Loucy (cell line): ENCODE measurements around the gene MIER3.

Experiments used
- H2AFZ ChIP-seq: fragments of 200-600 bp; sonication (generic); 2 replicates; pipeline ENCODE4 v1.6.0; 2016; ENCODE audit warnings: antibody characterized with exemption, mild to moderate bottlenecking, low read length, moderate library complexity
- H3F3A ChIP-seq: fragments of 200-600 bp; 2 replicates; pipeline ENCODE4 v1.6.0; 2016; ENCODE audit warnings: antibody characterized with exemption, low read depth, mild to moderate bottlenecking
- H3K27me3 ChIP-seq: fragments of 200-600 bp; sonication (generic); 2 replicates; pipeline ENCODE4 v1.6.1; 2014; ENCODE audit warnings: low read length, mild to moderate bottlenecking; ENCODE audit not compliant: insufficient read depth, poor library complexity, severe bottlenecking
- H3K36me3 ChIP-seq: fragments of 200-600 bp; sonication (generic); 2 replicates; pipeline ENCODE4 v1.6.1; 2016; ENCODE audit warnings: low read length; ENCODE audit not compliant: insufficient read depth
- H3K4me1 ChIP-seq: fragments of 200-600 bp; sonication (generic); 2 replicates; pipeline ENCODE4 v1.5.1; 2014; ENCODE audit warnings: low read length, mild to moderate bottlenecking; ENCODE audit not compliant: insufficient read depth, poor library complexity, severe bottlenecking
- H3K4me2 ChIP-seq: fragments of 200-600 bp; sonication (generic); 2 replicates; pipeline ENCODE4 v1.6.0; 2014; ENCODE audit warnings: antibody characterized with exemption, low read length, low read depth, mild to moderate bottlenecking; ENCODE audit not compliant: poor library complexity, severe bottlenecking
- H3K4me3 ChIP-seq: fragments of 200-600 bp; sonication (generic); 2 replicates; pipeline ENCODE4 v1.5.1; 2014; ENCODE audit warnings: low read length, mild to moderate bottlenecking, mixed read lengths; ENCODE audit not compliant: poor library complexity, severe bottlenecking
- H3K79me2 ChIP-seq: fragments of 200-600 bp; sonication (generic); 2 replicates; pipeline ENCODE4 v1.6.1; 2014; ENCODE audit warnings: low read length; ENCODE audit not compliant: insufficient read depth
- H3K9ac ChIP-seq: fragments of 200-600 bp; sonication (generic); 2 replicates; pipeline ENCODE4 v1.6.0; 2014; ENCODE audit warnings: mild to moderate bottlenecking, low read depth, low read length, moderate library complexity; ENCODE audit not compliant: poor library complexity, severe bottlenecking
- H3K9me2 ChIP-seq: fragments of 200-600 bp; sonication (generic); replicated peaks from 2 replicates; pipeline ENCODE4 v1.6.1; 2016; ENCODE audit warnings: low read depth, low read length, mixed read lengths
- H3K9me3 ChIP-seq: fragments of 200-600 bp; sonication (generic); 2 replicates; pipeline ENCODE4 v1.6.1; 2014; ENCODE audit warnings: mild to moderate bottlenecking, antibody characterized with exemption, low read length, low read depth; ENCODE audit not compliant: insufficient read depth
- H4K20me1 ChIP-seq: fragments of 200-600 bp; sonication (generic); 2 replicates; pipeline ENCODE4 v1.6.0; 2014; ENCODE audit warnings: antibody characterized with exemption, low read length, mild to moderate bottlenecking; ENCODE audit not compliant: insufficient read depth, poor library complexity, severe bottlenecking
- CTCF ChIP-seq: fragments of 200-600 bp; sonication (generic); conservative IDR thresholded peaks from 2 replicates; pipeline ENCODE4 v1.5.1; 2014; ENCODE audit warnings: mild to moderate bottlenecking, antibody characterized with exemption, low read length
- EZH2phosphoT487 ChIP-seq: fragments of 200-600 bp; IDR thresholded peaks from 2 replicates; pipeline ENCODE4 v1.6.1; 2018; ENCODE audit warnings: antibody characterized with exemption, mild to moderate bottlenecking, moderate library complexity, borderline replicate concordance

MIER3 gene

GRCh38 chr5:56986626-56986947 lies 34.7 kb upstream of the MIER3 start:
- Histone ChIP-seq H3K4me1 (peaks cover 8% of the 10 kb centered on the region), H3K4me3 (no peak overlapping the region), H3K9ac (no peak overlapping the region), H3K4me2 (no peak overlapping the region), H3K36me3 (no peaks in the 10 kb centered on the region), H3F3A (no peaks in the 10 kb centered on the region), H3K27me3 (no peaks in the 10 kb centered on the region), H4K20me1 (no peaks in the 10 kb centered on the region), H3K9me2 (no peaks in the 10 kb centered on the region), H3K9me3 (no peaks in the 10 kb centered on the region), H3K79me2 (no peaks in the 10 kb centered on the region), H2AFZ (no peak overlapping the region)
- TF ChIP-seq CTCF (no peak), EZH2phosphoT487 (no peak)

- H3K4me3 ChIP-seq: no peak overlapping the region
- H4K20me1 ChIP-seq: no peaks in the 10 kb centered on the region
- H3K9ac ChIP-seq: no peak overlapping the region
- no peaks in the 10 kb centered on the region for H3K79me2 ChIP-seq
- H2AFZ ChIP-seq: no peak overlapping the region
- no peaks in the 10 kb centered on the region for H3K27me3 ChIP-seq
- peaks cover 8% of the 10 kb centered on the region for H3K4me1 ChIP-seq
- H3K36me3 ChIP-seq: no peaks in the 10 kb centered on the region
- H3K4me2 ChIP-seq: no peak overlapping the region
- no peaks in the 10 kb centered on the region for H3K9me3 ChIP-seq
- TF ChIP-seq EZH2phosphoT487: no peak
- TF ChIP-seq CTCF: no peak
- H3F3A ChIP-seq: no peaks in the 10 kb centered on the region
- no peaks in the 10 kb centered on the region for H3K9me2 ChIP-seq
Observed at GRCh38 chr5:56985936-56986625, 34.2 kb upstream of the MIER3 start.

GRCh38 chr5:56984445-56984844 lies 32.5 kb upstream of the MIER3 start:
- Histone ChIP-seq H3K4me2 (no peak overlapping the region), H3K9me2 (no peaks in the 10 kb centered on the region), H3K9me3 (no peaks in the 10 kb centered on the region), H3K9ac (no peak overlapping the region), H3F3A (no peaks in the 10 kb centered on the region), H3K27me3 (no peaks in the 10 kb centered on the region), H3K4me3 (no peak overlapping the region), H2AFZ (no peak overlapping the region), H3K36me3 (no peaks in the 10 kb centered on the region), H3K4me1 (peaks cover 8% of the 10 kb centered on the region), H3K79me2 (no peaks in the 10 kb centered on the region), H4K20me1 (no peaks in the 10 kb centered on the region)
- no peak for TF ChIP-seq EZH2phosphoT487
- no peak for TF ChIP-seq CTCF
